H9 (cell line): ENCODE data around the gene TBC1D30. TPM values are rescaled to one million over a fixed set of nuclear protein-coding genes. Genes with fewer than 3 reads are reported as not detected.

ENCODE experiments used
- DNase-seq: peaks from one replicate; pipeline ENCODE4 v3.0.0-alpha.2; 2017
- H2AFZ ChIP-seq: one replicate; pipeline ENCODE4 v1.6.1; 2013; ENCODE audit warnings: mild to moderate bottlenecking, low read length, control low read depth, moderate library complexity
- H2AK5ac ChIP-seq: 2 replicates; pipeline ENCODE4 v1.6.1; 2013; ENCODE audit warnings: low read length, control low read depth, mixed read lengths; ENCODE audit not compliant: insufficient read length
- H2BK120ac ChIP-seq: one replicate; pipeline ENCODE4 v1.6.1; 2013; ENCODE audit warnings: low read depth, mild to moderate bottlenecking, low read length, control low read depth, inconsistent platforms; ENCODE audit not compliant: poor library complexity, severe bottlenecking
- H2BK12ac ChIP-seq: 2 replicates; pipeline ENCODE4 v1.6.1; 2013; ENCODE audit warnings: low read length, control low read depth, mixed read lengths, low read depth; ENCODE audit not compliant: insufficient read length
- H2BK15ac ChIP-seq: 2 replicates; pipeline ENCODE4 v1.6.1; 2013; ENCODE audit warnings: low read depth, low read length, control low read depth
- H2BK20ac ChIP-seq: one replicate; pipeline ENCODE4 v1.6.1; 2013; ENCODE audit warnings: low read depth, mild to moderate bottlenecking, low read length, control low read depth, inconsistent platforms; ENCODE audit not compliant: poor library complexity, severe bottlenecking
- H2BK5ac ChIP-seq: 2 replicates; pipeline ENCODE4 v1.6.1; 2013; ENCODE audit warnings: low read length, control low read depth, mixed read lengths; ENCODE audit not compliant: insufficient read length
- H3K14ac ChIP-seq: 2 replicates; pipeline ENCODE4 v1.6.1; 2013; ENCODE audit warnings: low read length, control low read depth; ENCODE audit not compliant: insufficient read depth
- H3K18ac ChIP-seq: 2 replicates; pipeline ENCODE4 v1.6.1; 2013; ENCODE audit warnings: low read depth, mild to moderate bottlenecking, mixed read lengths, low read length, control low read depth; ENCODE audit not compliant: insufficient read length
- H3K23ac ChIP-seq: 2 replicates; pipeline ENCODE4 v1.6.1; 2013; ENCODE audit warnings: low read length, control low read depth, mixed read lengths, low read depth; ENCODE audit not compliant: insufficient read length
- H3K23me2 ChIP-seq: 2 replicates; pipeline ENCODE4 v1.6.1; 2013; ENCODE audit warnings: low read depth, mild to moderate bottlenecking, mixed read lengths, low read length, control low read depth; ENCODE audit not compliant: insufficient read length, poor library complexity, severe bottlenecking
- H3K27ac ChIP-seq: 2 replicates; pipeline ENCODE4 v1.5.1; 2013; ENCODE audit warnings: low read length, control low read depth, mixed read lengths, low read depth; ENCODE audit not compliant: insufficient read length
- H3K27me3 ChIP-seq: 2 replicates; pipeline ENCODE4 v1.6.1; 2013; ENCODE audit warnings: low read length, control low read depth, inconsistent platforms; ENCODE audit not compliant: insufficient read depth
- H3K4ac ChIP-seq: 2 replicates; pipeline ENCODE4 v1.6.1; 2013; ENCODE audit warnings: low read depth, mild to moderate bottlenecking, control low read depth, inconsistent platforms, low read length, moderate library complexity
- H3K4me1 ChIP-seq: 2 replicates; pipeline ENCODE4 v1.6.1; 2013; ENCODE audit warnings: low read length, control low read depth, inconsistent platforms; ENCODE audit not compliant: insufficient read depth
- H3K4me2 ChIP-seq: 2 replicates; pipeline ENCODE4 v1.6.1; 2013; ENCODE audit warnings: low read length, control low read depth, mixed read lengths; ENCODE audit not compliant: insufficient read length, insufficient read depth
- H3K56ac ChIP-seq: 2 replicates; pipeline ENCODE4 v1.6.1; 2013; ENCODE audit warnings: low read depth, mild to moderate bottlenecking, mixed read lengths, low read length, control low read depth; ENCODE audit not compliant: insufficient read length
- H3K79me1 ChIP-seq: 2 replicates; pipeline ENCODE4 v1.6.1; 2013; ENCODE audit warnings: low read depth, mild to moderate bottlenecking, moderate library complexity, low read length, control low read depth, inconsistent platforms; ENCODE audit not compliant: insufficient read depth, poor library complexity, severe bottlenecking
- H3K79me2 ChIP-seq: 2 replicates; pipeline ENCODE4 v1.6.1; 2013; ENCODE audit warnings: low read length, control low read depth, inconsistent platforms; ENCODE audit not compliant: insufficient read depth
- H3K9ac ChIP-seq: 2 replicates; pipeline ENCODE4 v1.6.1; 2013; ENCODE audit warnings: low read length, control low read depth, mixed read lengths; ENCODE audit not compliant: insufficient read length; ENCODE audit errors: extremely low read depth
- H3K9me3 ChIP-seq: one replicate; pipeline ENCODE4 v1.6.1; 2013; ENCODE audit warnings: low read depth, low read length, inconsistent platforms; ENCODE audit not compliant: control insufficient read depth
- H3T11ph ChIP-seq: one replicate; pipeline ENCODE4 v1.6.1; 2013; ENCODE audit warnings: mild to moderate bottlenecking, low read length, control low read depth, inconsistent platforms
- H4K20me1 ChIP-seq: one replicate; pipeline ENCODE4 v1.6.1; 2013; ENCODE audit not compliant: control insufficient read depth, insufficient read length, insufficient read depth
- H4K5ac ChIP-seq: 2 replicates; pipeline ENCODE4 v1.6.1; 2013; ENCODE audit warnings: low read depth, mild to moderate bottlenecking, mixed read lengths, low read length, control low read depth; ENCODE audit not compliant: insufficient read length
- H4K8ac ChIP-seq: replicated peaks from 2 replicates; pipeline ENCODE4 v1.6.1; 2013; ENCODE audit warnings: low read length, control low read depth, mixed read lengths, low read depth; ENCODE audit not compliant: insufficient read length
- H4K91ac ChIP-seq: 2 replicates; pipeline ENCODE4 v1.6.1; 2013; ENCODE audit warnings: low read depth, mild to moderate bottlenecking, moderate library complexity, mixed read lengths, low read length, control low read depth; ENCODE audit not compliant: insufficient read length
- H3K27ac Mint-ChIP-seq, 3 experiments: 2 replicates in 2 of 3; 3 replicates in 1 of 3; pipeline ENCODE4 v1.8.0; 2020 to 2021; ENCODE audit warnings: mixed read lengths in 3 of 3, mild to moderate bottlenecking in 1 of 3, moderate library complexity in 1 of 3
- H3K27me3 Mint-ChIP-seq: 2 replicates; pipeline ENCODE4 v1.8.0; 2021; ENCODE audit warnings: low read depth, mild to moderate bottlenecking, moderate library complexity, mixed read lengths
- H3K36me3 Mint-ChIP-seq, 3 experiments: 2 replicates in 2 of 3; 3 replicates in 1 of 3; pipeline ENCODE4 v1.8.0; 2020 to 2021; ENCODE audit warnings: low read depth in 3 of 3, mixed read lengths in 3 of 3; ENCODE audit not compliant: insufficient read depth in 1 of 3
- H3K4me1 Mint-ChIP-seq, 2 experiments: 2 replicates each; pipeline ENCODE4 v1.8.0; 2020; ENCODE audit warnings: mixed read lengths in 2 of 2
- H3K4me3 Mint-ChIP-seq, 2 experiments: 2 replicates in 1 of 2; 3 replicates in 1 of 2; pipeline ENCODE4 v1.8.0; 2020 to 2021; ENCODE audit warnings: mild to moderate bottlenecking in 2 of 2, mixed read lengths in 2 of 2, moderate library complexity in 1 of 2
- H3K9me3 Mint-ChIP-seq, 2 experiments: 2 replicates in 1 of 2; 3 replicates in 1 of 2; pipeline ENCODE4 v1.8.0; 2020; ENCODE audit warnings: mild to moderate bottlenecking in 2 of 2, mixed read lengths in 2 of 2, moderate library complexity in 1 of 2
- CTCF ChIP-seq: fragments of 200-600 bp; sonication (generic); conservative IDR thresholded peaks from 3 replicates; pipeline ENCODE4 v1.8.0; 2021; ENCODE audit warnings: antibody characterized with exemption, mild to moderate bottlenecking
- whole genome bisulfite sequencing: extraction: QIAGEN DNeasy Blood & Tissue Kit; methylation state at CpG from one replicate; pipeline ENCODE4 v1.1.7; 2013; ENCODE audit warnings: missing lambda C conversion rate, low lambda C conversion rate, mixed read lengths; ENCODE audit not compliant: insufficient read length; ENCODE audit errors: extremely low coverage; 5-methylcytosine and 5-hydroxymethylcytosine counted together
- total RNA-seq: library from RNA; stranded (reverse); gene quantifications from 2 replicates; pipeline ENCODE4 v1.2.1, GENCODE V29; 2021

The TBC1D30 gene
- total RNA-seq, 1 experiment from 2014 or later, result 1.6 TPM

GRCh38 chr12:64813723-64814122 lies 10.7 kb upstream of the TBC1D30 start:
- Histone ChIP-seq H3K4ac (no peak overlapping the region), H3K27me3 (no peaks in the 10 kb centered on the region), H3K14ac (no peak overlapping the region), H3T11ph (no peak overlapping the region), H4K20me1 (no peaks in the 10 kb centered on the region), H3K4me1 (no peaks in the 10 kb centered on the region; the same call in 1 of the 2 replicates), H3K18ac (no peak overlapping the region), H4K91ac (no peak overlapping the region), H2BK12ac (no peak overlapping the region), H3K56ac (no peak overlapping the region), H3K79me2 (no peaks in the 10 kb centered on the region), H3K27ac (no peak overlapping the region), H3K9me3 (no peaks in the 10 kb centered on the region), H2BK15ac (no peak overlapping the region), H3K23ac (no peak overlapping the region), H3K79me1 (no peaks in the 10 kb centered on the region), H2BK20ac (no peak overlapping the region), H2AFZ (no peak overlapping the region), H2BK5ac (no peak overlapping the region), H3K23me2 (no peaks in the 10 kb centered on the region), H2BK120ac (no peak overlapping the region), H3K9ac (no peak overlapping the region), H3K4me2 (no peak overlapping the region), H4K8ac (no peak overlapping the region), H4K5ac (no peak overlapping the region), H2AK5ac (no peak overlapping the region)
- Mint-ChIP-seq H3K4me3 (no peak overlapping the region), H3K27me3 (peaks cover 5% of the 10 kb centered on the region; the same call in 1 of the 2 replicates), H3K27ac (no peak overlapping the region), H3K36me3 (no peaks in the 10 kb centered on the region), H3K9me3 (no peaks in the 10 kb centered on the region), H3K4me1 (peaks cover 3 to 9% of the 10 kb centered on the region in 2 experiments; a peak in 2 of 4 replicates)
- no peak for TF ChIP-seq CTCF
- WGBS, result no CpG with 5 or more reads among the region's 3 CpGs
- no peak for DNase-seq
